Thyroid gland (tissue), 4 donors: Measurements from ENCODE around the gene ASPG. TPM values are rescaled to one million over a fixed set of nuclear protein-coding genes. Genes with fewer than 3 reads are reported as not detected.

ENCODE experiments used
- DNase-seq, 2 donors: peaks; one replicate each; pipeline ENCODE4 v3.0.0-alpha.2; 2019
- H3K27ac ChIP-seq, 3 donors: fragments of 200-600 bp; sonication (generic); 1 replicate in 2 of 3; 2 replicates in 1 of 3; pipeline ENCODE4 v1.5.1; 2016 to 2019; ENCODE audit warnings: mild to moderate bottlenecking in 1 of 3, moderate library complexity in 1 of 3
- H3K27me3 ChIP-seq: fragments of 200-600 bp; sonication (generic); one replicate; pipeline ENCODE4 v1.5.1; 2019
- H3K36me3 ChIP-seq, 2 donors: fragments of 200-600 bp; sonication (generic); one replicate each; pipeline ENCODE4 v1.5.1; 2016 to 2019
- H3K4me1 ChIP-seq, 2 donors: fragments of 200-600 bp; sonication (generic); one replicate each; pipeline ENCODE4 v1.5.1; 2017 to 2019
- H3K4me3 ChIP-seq, 3 donors: fragments of 200-600 bp; sonication (generic); replicated peaks in 1 of 3; 1 replicate in 2 of 3; 2 replicates in 1 of 3; pipeline ENCODE4 v1.5.1; 2016; ENCODE audit warnings: mild to moderate bottlenecking in 1 of 3
- H3K9me3 ChIP-seq: fragments of 200-600 bp; sonication (generic); one replicate; pipeline ENCODE4 v1.5.1; 2017
- POLR2A ChIP-seq, 2 donors: fragments of 450-650 bp; IDR thresholded peaks; one replicate each; pipeline ENCODE4 v1.6.1; 2017; ENCODE audit warnings: antibody characterized with exemption in 2 of 2, mild to moderate bottlenecking in 2 of 2, moderate library complexity in 1 of 2
- WGBS, 2 donors: methylation state at CpG; one replicate each; pipeline ENCODE4 v1.1.5; 2017; 5-methylcytosine and 5-hydroxymethylcytosine counted together
- intact Hi-C: fragments of 100-400 bp; cut with DNase I; formaldehyde crosslinking; loops from one replicate; pipeline ENCODE4 v1.15.1; 2023
- total RNA-seq, 4 donors: library from RNA; depleted of rRNA; stranded (reverse); fragments of >200 nt; gene quantifications; one replicate each; pipeline ENCODE4 v1.2.3, GENCODE V29; 2016
- TF ChIP-seq, protein P1 (sequence below), 6 experiments: fragments of 200-600 bp in 3 of 6; fragments of 450-650 bp in 3 of 6; sonication (generic) in 3 of 6; IDR thresholded peaks; one replicate each; pipeline ENCODE4 v1.5.1; 2016 to 2019; ENCODE audit warnings: antibody characterized with exemption in 6 of 6, mild to moderate bottlenecking in 2 of 6, inconsistent platforms in 1 of 6, moderate library complexity in 1 of 6

The ASPG gene
- total RNA-seq, 4 donors from 2014 or later: 7.5 to 24.0 (median 15.2) TPM

DNA sequence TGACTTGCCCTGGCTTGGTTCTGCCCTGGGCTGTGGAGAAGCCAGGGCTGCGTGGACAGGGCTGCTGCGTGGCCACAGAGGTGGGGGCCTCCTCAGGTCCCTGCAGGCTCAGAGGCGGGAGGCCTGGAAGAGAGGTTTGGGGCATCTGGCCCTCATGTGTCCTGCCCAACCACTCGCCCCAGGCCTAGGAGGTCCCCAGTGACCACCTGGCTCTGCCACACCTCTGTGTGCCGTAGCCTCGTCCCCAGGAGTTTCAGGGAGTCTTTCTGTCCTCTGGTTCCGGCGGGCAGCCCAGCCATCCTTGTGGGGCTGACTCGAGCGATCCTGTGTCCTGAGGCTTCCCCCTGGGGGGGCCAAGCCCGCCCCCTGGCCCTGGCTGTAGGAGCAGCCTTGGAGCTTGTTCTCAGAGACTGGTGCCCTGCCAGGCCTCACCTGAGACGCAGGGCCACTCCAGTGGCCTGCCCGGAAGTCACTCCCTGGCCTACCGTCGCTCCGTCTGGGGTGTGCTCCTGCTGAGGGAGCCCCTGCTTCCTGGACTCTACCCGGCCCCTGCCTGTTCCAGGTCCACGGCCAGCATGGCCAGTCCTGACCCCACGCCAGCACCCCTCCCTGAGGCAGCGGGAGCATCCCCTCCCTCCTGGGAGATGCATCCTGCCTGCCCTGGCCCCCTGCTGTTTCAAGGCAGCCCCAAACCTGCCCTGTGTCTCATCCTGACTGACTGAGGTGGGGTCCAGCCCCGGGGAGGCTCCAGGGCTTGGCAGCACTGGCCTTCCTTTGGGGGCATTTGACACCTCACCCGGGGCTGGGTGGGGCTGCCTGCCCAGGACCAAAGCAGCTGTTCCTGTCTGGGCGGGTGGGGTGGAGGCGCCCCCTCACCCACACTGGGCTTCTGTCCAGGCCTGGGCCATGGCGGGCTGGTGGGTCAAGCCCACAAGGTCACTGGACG, 13.9 kb downstream of the ASPG start:
- Histone ChIP-seq H3K4me3 (no peak overlapping the region), H3K4me1 (peaks cover 3 to 22% of the 10 kb centered on the region in 2 donors), H3K27me3 (no peaks in the 10 kb centered on the region), H3K9me3 (no peaks in the 10 kb centered on the region), H3K36me3 (no peaks in the 10 kb centered on the region), H3K27ac (no peak overlapping the region)
- WGBS, 2 donors: 80 to 86% methylated on average over 7 to 17 of the region's 26 CpGs
- intact Hi-C loops: loop anchor here (5.0 kb wide), 1 partner anchor 33 kb away; no protein-coding TSS in a partner anchor
- TF ChIP-seq, protein P1, sequence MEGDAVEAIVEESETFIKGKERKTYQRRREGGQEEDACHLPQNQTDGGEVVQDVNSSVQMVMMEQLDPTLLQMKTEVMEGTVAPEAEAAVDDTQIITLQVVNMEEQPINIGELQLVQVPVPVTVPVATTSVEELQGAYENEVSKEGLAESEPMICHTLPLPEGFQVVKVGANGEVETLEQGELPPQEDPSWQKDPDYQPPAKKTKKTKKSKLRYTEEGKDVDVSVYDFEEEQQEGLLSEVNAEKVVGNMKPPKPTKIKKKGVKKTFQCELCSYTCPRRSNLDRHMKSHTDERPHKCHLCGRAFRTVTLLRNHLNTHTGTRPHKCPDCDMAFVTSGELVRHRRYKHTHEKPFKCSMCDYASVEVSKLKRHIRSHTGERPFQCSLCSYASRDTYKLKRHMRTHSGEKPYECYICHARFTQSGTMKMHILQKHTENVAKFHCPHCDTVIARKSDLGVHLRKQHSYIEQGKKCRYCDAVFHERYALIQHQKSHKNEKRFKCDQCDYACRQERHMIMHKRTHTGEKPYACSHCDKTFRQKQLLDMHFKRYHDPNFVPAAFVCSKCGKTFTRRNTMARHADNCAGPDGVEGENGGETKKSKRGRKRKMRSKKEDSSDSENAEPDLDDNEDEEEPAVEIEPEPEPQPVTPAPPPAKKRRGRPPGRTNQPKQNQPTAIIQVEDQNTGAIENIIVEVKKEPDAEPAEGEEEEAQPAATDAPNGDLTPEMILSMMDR (IDR thresholded peaks at IDR 0.05): no peak
- TF ChIP-seq POLR2A (IDR thresholded peaks at IDR 0.05): no peak
- no peak for DNase-seq

DNA sequence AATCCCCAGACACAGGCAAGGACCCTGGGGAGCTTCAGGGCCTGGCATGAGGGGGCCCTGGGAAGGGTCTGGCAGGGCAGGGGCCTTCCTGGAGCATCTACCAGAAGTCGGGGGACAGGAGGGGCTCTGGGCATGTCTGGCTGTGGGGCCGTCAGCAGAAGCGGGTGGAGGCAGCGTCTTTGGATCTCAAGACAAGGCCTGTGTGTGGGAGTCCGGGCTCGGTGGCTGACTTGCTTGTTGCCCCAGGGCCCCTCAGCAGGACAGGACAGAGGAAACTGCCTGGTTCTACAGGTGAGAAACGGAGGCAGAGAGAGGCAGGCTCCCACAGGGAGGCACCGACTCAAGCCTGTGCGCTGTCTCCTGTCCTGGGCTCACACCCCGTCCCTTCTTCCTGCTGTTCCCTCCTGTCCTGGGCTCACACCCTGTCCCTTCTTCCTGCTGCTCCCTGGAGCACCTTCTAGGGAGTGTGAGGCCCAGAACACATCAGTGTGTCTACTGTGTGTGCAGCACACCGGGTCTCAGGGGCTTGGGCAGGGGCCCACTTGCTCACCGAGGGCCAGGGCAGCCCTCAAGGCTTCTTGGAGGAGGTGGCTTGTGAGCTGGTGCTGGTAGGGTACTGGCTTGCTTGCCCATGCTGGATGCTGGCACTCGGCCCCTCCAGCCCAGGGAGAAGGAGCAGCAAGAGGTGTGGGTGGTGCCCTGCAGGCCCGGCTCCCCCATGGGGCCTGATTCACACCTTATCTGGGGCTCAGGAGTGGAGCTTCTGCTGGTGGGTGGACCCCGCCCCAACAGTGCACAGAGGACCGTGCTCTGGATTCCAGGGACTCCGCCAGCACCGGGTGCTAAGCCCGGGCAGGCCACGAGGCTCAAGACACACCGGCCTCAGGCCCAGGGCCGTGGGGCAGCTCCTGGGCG, 14.9 kb downstream of the ASPG start:
- peaks cover 0 to 16% of the 10 kb centered on the region in 2 donors for H3K4me1 ChIP-seq
- H3K27me3 ChIP-seq: no peaks in the 10 kb centered on the region
- 85 to 93% methylated on average over 10 to 15 of the region's 23 CpGs for WGBS, 2 donors
- H3K27ac ChIP-seq: no peak overlapping the region
- TF ChIP-seq, protein P1 (IDR thresholded peaks at IDR 0.05): no peak
- no peak for TF ChIP-seq POLR2A (IDR thresholded peaks at IDR 0.05)
- intact Hi-C loops: no loop called here
- no peak overlapping the region for H3K4me3 ChIP-seq
- DNase-seq: no peak
- no peaks in the 10 kb centered on the region for H3K36me3 ChIP-seq
- no peaks in the 10 kb centered on the region for H3K9me3 ChIP-seq

DNA sequence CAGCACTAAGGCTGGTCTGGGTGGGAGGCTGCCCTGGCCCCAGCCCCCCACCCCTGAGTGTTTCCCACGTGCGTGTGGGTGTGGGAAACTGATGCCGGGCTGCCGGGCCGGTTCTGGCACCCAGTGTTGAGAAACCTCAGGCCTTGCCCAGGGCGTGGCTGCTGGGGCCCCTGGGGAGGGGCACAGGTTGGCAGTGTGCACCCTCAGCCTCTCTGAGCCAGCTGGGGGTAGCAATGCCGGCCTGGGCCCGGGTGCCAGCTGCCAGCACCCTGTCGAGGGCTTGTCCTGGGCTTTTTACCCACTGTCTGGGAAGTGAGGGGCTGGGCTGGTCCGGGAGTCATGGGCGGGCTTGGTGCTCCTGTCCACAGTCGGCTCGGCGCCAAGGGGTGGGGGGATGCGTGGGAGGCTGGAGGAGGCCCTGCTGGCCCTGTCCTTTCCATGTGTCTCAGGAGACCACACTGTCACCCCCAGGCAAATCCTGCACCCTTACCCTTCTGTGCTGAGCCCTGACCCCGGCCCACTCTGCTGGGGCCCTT, 15.7 kb downstream of the ASPG start:
- Histone ChIP-seq H3K27me3 (no peaks in the 10 kb centered on the region), H3K4me3 (no peak overlapping the region), H3K4me1 (peaks cover 0 to 16% of the 10 kb centered on the region in 2 donors), H3K36me3 (no peaks in the 10 kb centered on the region), H3K27ac (no peak overlapping the region), H3K9me3 (no peaks in the 10 kb centered on the region)
- 50 to 53% methylated on average over 2 to 9 of the region's 16 CpGs for WGBS, 2 donors
- no peak for DNase-seq
- TF ChIP-seq, protein P1 (IDR thresholded peaks at IDR 0.05): no peak
- no peak for TF ChIP-seq POLR2A (IDR thresholded peaks at IDR 0.05)
- intact Hi-C loops: no loop called here

DNA sequence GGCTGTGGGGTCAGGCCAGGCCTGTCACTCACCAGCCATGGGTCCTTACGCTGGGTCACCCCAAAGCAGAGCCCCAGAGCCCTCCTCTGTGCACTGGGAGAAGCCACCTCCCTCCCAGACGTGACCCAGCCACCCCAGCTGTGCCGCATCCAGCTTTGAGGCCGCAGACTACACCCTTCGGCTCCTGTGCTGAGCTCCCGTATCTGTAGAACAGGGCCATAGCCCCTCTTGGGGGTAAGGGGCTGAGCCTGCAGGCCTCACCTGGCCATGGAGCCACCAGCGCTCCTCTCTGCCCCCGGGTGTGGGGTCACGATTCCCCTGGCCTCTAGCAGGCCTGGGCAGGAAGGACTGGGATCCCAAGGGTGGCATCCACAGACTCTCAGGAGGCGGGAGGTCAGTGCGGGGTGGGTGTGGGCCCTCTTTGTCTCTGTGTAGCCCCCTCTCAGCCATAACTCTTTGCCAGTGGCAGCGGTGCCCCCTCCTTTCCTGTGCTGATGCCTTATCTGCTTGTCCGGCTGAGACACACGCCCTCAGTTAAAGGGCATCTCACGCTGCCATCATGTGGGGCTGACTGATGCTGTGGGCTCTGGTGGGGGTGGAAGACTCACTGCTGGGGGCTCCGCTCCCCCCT, 16.3 kb downstream of the ASPG start:
- no peak overlapping the region for H3K27ac ChIP-seq
- 86 to 92% methylated on average over 7 to 10 of the region's 16 CpGs for WGBS, 2 donors
- intact Hi-C loops: no loop called here
- peaks cover 0 to 16% of the 10 kb centered on the region in 2 donors for H3K4me1 ChIP-seq
- H3K27me3 ChIP-seq: no peaks in the 10 kb centered on the region
- no peaks in the 10 kb centered on the region for H3K36me3 ChIP-seq
- H3K4me3 ChIP-seq: no peak overlapping the region
- no peak for DNase-seq
- no peaks in the 10 kb centered on the region for H3K9me3 ChIP-seq
- TF ChIP-seq, protein P1 (IDR thresholded peaks at IDR 0.05): no peak
- TF ChIP-seq POLR2A (IDR thresholded peaks at IDR 0.05): no peak
